NCI-H1694 treated with DMSO at 0.1 percent for 48 hours (cell line): ENCODE data around the gene KRTAP10-11.
"Not testable (repeated sequence)": the region's sequence is repeated elsewhere in the genome, so short reads cannot be mapped to it uniquely, and the experiment has no call there.

Experiments used
- DNase-seq: peaks from one replicate; lab custom pipeline; 2025; lab: John Stamatoyannopoulos, UW

Gene KRTAP10-11

DNA sequence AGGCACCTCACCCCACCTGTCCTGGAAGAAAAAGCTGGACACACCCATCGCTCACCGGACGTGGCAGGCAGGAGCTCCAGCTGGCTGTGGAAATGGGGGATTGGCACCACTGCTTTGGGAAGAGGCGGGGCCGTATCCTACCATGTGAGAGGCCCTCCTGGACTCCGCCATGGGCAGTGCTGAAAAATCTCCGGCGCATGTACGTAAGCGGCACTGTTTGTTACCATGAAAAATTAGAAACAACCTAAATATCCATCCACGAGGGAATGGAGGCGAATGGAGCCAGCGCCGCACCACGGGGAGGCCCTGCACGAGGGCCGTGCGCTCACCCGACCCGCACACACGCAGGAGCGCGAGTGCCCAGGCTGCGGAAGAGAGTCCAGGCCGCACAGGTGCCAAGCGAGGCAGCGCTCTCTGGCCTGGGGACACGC, 31.2 kb upstream of the KRTAP10-11 start:
- DNase-seq = no peak

DNA sequence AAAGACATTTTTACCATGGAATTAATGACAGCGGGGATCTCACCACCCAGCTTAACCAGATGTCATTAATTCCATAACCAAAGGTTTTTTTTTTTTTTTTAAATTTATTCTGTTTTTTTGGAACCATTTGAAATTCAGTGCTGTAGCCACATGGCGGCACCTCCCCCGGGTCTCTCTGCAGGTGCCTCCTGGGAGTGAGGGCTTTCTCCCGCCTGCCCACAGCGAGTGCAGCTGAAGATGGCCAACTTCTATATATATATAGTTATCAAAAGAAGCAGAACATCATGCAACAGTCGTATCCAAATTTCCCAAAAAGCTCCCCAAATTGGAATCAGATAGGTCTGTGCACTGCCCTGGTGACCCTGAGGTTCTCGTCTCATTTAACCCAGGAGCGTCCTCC, 30.7 kb upstream of the KRTAP10-11 start:
- DNase-seq = no peak

DNA sequence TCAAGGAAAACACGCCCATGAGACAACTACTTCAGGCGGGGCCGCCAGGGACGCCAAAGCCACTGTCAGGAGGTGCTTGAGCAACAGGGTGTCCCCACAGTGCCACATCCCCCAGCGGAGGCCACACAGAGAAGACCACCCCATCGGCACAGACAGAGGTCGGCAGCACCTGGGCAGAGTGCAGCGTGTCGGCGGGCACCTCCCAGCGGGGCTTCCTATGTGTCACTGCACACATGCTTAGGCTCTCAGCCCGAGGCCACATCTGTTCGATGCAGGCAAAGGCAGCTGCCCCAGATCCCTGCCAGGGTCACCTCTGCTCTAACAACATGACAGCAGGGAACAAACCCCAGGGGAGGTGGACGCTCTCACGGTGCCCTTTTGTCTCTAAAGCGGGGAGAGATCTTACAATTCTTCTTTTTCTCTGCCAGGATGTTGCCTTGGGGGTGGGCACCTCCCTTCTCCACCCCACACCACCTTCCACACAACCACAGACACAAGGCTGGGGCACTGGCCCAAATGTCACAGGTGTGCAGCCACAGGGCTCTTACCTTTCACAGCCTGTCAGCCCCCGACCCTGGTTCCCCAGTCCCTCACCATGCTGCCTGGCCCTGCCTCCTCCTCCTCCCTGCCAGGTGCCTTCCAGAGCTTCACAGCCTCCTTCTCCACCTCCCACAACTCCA, 30.2 kb upstream of the KRTAP10-11 start:
- DNase-seq = peak; percentile 30

DNA sequence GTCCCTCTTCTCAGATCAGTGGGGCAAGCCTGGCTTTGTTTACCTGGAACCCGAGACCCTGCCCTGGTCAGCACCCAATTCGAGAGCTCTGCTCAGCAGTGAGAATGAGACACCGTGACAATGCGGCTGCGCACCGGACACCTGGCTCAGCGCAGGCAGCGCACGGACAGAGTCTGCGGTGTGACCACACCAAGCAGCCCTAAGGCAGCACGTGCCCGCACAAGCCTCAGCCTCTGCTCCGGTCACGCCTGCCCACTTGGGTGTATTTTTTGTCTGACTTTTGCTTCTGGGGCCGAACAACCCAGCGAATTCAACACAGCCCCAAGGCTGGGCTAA, 29.7 kb upstream of the KRTAP10-11 start:
- DNase-seq = no peak

DNA sequence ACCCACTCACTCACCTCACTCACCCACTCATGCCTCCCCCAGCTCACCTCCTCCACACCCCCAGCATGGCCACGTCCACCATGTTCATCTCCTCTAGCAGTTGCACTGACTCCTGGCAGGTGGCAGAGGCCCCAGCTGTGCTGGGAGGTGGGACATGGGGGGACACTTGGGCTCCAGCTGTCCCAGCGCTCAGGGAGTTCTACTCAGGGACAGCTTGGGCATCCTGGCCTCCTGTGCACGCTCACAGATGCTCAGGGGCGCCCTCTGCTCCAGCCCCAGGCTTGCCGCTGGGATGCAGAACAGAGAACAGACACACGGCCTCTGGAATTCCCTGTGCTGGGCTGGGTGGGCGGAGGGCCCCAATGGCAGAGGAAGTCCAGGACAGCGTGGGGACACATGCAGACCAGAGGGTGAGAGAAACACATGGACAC, 29.1 kb upstream of the KRTAP10-11 start:
- DNase-seq = no peak

DNA sequence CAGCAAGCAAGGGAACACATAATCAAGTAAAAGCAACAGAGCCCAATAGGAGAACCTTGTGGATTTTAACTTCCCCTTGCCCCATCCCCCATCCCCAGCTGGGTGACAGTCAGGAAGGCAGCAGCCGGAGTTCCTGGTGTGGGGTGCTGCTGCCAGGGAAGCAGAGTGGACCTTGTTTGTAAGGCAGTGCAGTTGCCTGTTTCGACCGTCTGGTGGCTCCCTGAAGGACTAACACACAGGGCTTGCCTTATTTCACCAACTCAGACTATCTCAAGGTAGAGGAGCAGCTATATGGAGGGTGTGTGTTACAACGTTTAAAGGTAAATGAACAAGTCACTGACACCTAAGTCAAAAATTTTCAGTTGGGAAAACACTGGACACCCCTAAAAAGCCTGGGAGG, 27.7 kb upstream of the KRTAP10-11 start:
- DNase-seq = no peak

DNA sequence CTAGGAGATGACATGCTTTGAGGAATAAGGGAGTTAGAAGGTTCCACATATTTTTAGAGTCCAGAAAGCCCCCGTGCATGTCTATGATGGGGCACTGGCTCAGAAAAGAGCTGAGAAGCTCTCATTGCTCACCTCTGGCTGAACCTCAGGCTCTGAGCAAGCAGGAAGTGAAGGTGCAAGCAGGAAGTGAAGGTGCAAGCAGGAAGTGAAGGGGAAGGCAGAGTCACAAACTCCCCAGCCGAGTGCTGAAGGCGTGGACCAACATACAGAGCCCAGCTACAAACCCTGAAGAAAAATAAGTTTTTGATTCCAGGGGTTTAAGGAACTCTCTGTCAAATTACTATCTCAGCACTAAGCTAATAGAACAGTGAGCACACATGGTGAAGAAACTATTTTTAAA, 27.3 kb upstream of the KRTAP10-11 start:
- no peak for DNase-seq

DNA sequence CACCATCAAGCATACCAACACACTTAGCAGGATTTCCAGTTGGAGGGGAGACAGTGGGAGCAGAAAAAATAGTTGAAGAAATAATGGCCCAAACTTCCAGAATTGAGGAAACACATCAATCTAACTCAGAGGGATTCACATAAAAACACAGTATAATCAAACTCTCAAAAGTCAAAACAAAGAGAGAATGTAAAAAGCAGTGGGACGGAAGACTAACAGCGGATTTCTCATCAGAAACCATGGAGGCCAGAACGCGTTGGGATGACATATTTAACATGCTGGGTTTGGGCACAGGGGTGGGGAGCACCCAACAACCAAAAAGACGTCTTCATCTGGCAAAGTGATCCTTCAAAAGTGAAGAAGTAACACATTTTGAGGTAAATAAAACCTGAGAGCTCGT, 26.3 kb upstream of the KRTAP10-11 start:
- DNase-seq = no peak

DNA sequence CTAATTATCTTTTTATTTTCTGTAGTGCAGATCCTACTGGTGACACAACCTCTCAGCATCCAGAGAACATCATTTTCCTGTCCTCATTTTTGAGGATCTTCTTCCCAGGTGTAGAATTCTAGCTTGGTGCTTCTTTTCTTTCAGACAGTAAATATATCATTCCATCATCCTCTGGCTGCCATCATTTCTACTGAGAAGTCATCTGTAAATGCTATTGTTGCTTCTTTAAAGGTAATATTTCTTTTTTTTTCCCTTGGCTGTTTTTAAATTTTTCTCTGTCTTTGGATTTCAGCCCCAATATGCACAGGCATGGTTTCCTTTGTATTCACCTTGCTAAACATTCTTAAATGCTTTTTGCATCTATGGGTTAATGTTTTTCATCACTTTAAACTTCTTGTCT, 22.6 kb upstream of the KRTAP10-11 start:
- no peak for DNase-seq

DNA sequence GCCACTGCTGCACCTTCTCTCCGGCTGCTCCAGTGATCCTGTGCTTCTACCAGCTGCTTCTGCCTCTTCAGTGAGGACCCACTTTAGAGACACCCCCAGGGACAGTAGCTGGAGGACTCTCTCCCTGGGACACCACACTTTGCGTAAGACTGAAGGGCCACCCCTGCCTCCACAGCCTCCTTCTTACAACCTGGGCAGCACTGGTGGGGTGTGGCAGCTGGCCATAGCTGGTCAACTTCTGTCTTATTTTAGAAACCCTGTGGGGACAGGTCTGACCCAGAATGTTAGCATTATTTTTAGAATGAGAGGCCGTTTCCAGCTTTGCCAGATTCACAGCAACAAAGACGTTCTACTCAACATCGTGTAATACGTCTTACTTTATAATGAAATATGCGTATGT, 20.5 kb upstream of the KRTAP10-11 start:
- DNase-seq = no peak

DNA sequence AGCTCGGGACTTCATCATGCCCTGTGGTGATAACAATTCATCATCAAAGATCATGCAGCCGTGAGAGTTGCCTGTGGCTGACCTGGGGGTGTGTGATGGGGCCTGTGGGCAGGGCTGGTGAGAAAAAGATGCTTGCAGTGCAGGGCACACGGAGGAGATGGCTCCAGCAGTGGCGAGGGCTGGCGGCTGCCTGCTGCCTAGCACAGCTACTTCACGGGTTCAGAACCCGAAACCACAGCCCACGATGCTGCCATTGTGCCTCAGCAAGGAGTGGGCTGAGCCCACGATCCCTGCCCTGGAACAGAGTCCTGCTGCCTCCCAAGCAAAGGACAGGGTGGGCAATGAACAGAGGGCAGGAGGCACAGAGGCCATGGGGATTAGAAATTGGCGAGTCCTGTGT, 20.0 kb upstream of the KRTAP10-11 start:
- DNase-seq = no peak

DNA sequence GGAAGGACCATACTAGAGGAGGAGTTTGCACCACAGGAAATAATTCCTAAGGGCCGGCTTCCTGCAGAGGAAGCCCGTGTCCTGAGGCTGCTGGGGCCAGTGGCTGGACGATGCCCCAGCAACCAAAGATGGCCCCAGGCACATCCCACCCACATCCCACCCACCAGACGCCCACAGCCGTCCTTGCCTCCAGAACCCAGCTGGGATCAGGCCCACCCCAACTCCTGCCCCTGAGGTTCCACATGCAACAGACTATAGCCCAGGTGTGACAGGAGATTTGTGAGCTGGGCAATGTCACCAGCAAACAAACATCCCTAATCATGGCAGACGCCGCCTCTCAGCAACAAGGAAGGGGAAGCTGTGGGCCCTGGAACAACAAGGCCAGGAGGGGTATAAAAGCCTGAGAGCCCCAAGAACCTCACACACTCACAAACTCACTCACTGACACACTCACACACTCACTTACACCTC, 19.5 kb upstream of the KRTAP10-11 start, which contains the start of gene KRTAP10-9:
Gene KRTAP10-9 (plus strand): TSS at position 421 of the 471 bp plus-strand sequence. CDS start 79 bp downstream, outside the sequence.
- DNase-seq = no peak

DNA sequence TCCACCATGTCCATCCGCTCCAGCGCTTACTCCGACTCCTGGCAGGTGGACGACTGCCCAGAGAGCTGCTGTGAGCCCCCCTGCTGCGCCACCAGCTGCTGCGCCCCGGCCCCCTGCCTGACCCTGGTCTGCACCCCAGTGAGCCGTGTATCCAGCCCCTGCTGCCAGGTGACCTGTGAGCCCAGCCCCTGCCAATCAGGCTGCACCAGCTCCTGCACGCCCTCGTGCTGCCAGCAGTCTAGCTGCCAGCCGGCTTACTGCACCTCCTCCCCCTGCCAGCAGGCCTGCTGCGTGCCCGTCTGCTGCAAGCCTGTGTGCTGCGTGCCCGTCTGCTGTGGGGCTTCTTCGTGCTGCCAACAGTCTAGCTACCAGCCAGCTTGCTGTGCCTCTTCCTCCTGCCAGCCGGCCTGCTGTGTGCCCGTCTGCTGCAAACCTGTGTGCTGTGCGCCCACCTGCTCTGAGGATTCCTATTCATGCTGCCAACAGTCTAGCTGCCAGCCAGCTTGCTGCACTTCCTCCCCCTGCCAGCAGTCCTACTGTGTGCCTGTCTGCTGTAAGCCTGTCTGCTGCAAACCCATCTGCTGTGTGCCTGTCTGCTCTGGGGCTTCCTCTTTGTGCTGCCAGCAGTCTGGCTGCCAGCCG, 18.9 kb upstream of the KRTAP10-11 start:
- DNase-seq = not testable (repeated sequence)

DNA sequence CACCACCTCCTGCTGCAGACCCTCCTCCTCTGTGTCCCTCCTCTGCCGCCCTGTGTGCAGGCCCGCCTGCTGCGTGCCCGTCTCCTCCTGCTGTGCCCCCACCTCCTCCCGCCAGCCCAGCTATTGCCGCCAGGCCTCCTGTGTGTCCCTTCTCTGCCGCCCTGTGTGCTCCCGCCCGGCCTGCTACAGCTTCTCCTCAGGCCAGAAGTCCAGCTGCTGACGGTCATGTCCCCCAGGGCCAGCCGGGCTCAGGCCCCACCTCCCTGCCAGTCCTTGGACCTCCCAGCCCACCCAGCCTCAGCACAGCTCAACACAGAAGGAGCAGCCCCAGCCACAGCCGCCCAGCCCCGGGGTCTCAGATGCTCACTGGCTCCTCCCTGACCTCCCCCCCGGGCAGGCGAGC, 18.4 kb upstream of the KRTAP10-11 start:
- DNase-seq = not testable (repeated sequence)

DNA sequence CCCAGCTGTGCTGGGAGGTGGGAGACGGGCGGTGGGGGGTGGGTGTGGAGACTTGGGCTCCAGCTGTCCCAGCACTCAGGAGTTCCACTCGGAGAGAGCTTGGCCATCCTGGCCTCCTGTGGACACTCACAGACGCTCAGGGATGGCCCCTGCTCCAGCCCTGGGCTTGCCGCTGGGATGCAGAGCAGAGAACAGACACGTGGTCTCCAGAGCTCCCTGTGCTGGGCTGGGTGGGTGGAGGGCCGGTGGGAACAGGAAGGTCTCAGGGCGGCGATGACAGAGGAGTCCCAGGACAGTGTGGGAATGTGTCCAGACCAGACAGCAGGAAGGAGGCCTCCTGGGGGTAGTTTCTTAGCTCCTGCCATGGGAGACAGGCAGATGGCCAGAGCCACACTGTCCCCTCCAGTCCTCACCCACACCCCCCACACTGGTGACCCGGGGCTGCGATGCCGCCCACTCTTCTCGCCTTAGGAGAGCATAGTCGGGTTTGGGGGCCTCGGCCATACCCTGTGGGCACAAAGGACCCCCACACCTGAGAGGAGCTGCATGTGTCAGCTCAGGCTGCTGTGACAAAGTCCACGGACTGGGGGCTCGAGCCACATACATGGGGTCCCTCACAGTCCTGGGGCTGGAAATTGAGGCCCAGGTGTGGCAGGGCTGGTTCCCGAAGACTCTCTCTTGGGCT, 17.4 kb upstream of the KRTAP10-11 start:
- DNase-seq = no peak

DNA sequence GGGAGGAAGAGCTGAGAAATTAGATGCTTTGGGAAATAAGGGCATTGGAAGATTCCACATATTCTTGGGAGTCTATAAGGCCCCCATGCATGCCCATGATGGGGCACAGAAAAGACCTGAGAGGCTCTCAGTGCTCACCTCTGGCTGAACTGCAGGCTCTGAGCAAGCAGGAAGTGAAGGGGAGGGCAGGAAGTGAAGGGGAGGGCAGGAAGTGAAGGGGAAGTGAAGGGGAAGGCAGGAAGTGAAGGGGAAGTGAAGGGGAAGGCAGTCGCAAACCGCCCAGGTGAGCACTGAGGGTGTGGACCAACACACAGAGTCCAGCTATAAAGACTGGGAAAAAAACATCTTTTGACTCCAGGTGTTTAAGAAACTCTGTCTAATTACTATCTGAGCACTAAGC, 15.8 kb upstream of the KRTAP10-11 start:
- DNase-seq = no peak

DNA sequence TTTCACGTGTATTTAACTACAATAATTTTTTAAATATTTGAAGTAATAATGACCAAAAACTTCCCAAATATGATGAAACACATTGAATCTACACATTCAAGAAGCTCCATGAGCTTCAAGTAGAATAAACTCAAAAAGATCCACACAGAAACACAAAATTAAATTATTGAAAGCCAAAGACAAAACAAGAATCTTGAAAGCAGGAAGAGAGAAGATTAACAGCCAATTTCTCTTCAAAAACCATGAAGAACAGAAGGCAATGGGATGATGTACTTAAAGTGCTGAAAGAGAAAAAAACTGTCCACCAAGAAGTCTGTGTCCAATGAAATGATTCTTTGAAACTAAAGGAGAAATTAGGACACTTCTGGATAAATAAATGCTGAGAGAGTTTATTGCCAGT, 14.1 kb upstream of the KRTAP10-11 start:
- DNase-seq = no peak

DNA sequence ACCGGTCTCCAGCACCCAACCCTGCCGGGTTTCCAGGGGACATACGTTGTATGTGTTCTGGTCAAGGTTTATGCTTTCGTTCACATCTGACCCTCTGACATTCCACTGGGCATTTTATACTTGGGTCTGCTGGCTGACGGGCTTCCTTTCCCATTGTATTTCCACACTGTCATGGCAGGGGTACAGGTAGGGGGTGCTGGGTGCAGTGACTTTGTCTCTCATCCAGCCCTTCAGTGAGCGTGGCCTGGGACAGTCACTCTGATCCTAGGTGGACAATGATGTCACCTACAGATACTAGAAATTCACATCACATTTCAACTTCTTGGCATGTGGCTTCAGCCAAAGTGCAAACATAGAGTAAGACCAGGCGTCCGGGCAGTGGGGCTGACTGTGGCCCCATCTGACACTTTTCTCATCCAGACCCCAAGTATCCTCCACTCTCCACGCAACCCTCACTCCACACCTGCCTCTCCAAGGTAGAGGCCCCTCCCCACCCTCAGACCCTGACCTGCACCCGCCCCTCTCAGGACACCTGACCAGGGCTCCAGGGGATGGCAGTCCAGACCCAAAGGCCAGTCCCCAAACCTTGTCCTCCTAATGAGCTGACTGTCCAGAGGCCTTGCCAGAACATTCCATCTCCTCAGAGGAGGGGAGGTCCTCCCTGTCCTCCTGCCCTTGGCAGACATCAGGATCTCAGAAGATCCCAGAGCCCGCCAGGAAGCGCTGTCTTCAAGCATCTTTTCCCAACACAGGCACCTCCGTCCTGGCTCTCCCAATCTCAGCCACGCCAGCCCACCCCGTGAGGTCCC, 9.8 kb upstream of the KRTAP10-11 start:
- DNase-seq = no peak

DNA sequence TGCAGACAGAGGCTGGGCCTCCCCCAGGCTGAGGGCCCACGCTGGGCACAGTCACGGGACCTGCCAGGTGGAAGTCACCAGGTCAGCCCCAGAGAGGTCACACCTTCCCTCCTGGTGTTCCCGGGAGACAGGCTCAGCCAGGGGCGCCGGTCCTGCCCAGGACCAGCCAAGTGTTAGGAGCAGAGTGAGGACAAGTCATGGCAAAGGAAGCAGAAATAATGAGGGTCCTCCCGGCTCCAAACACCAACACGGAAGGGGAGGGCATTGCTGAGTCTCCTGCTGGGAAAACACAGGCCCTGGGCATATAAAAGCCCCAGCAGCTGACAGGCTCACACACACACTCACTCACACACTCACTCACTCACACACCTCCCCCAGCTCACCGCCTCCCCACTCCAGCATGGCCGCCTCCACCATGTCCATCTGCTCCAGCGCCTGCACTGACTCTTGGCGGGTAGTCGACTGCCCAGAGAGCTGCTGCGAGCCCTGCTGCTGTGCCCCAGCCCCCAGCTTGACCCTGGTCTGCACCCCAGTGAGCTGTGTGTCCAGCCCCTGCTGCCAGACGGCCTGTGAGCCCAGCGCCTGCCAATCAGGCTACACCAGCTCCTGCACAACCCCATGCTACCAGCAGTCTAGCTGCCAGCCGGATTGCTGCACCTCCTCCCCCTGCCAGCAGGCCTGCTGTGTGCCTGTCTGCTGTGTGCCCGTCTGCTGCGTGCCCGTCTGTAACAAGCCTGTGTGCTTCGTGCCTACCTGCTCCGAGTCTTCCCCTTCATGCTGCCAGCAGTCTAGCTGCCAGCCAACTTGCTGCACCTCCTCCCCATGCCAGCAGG, 9.0 kb upstream of the KRTAP10-11 start, which contains the start of gene KRTAP10-10:
Gene KRTAP10-10 (plus strand): TSS at position 339 of the 833 bp plus-strand sequence. CDS start 62 bp downstream, at position 401.
- DNase-seq = no peak

DNA sequence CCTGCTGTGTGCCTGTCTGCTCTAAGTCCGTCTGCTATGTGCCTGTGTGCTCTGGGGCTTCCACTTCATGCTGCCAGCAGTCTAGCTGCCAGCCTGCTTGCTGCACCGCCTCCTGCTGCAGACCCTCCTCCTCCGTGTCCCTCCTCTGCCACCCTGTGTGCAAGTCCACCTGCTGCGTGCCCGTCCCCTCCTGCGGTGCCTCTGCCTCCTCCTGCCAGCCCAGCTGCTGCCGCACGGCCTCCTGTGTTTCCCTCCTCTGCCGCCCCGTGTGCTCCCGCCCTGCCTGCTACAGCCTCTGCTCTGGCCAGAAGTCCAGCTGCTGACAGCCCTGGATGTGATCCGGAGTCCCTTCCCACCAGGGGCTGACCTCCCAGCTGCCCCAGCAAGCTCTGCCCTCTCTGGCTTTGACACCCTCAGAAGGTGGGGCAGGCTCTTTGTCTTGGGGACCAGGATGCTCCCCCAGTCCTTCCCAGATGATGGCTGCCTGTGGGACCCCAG, 8.3 kb upstream of the KRTAP10-11 start:
- DNase-seq = not testable (repeated sequence)
